Ovary (tissue), 9 donors: ENCODE data around the gene GREM1. TPM values are rescaled to one million over a fixed set of nuclear protein-coding genes. Genes with fewer than 3 reads are reported as not detected.

ENCODE experiments used
- DNase-seq, 5 donors: peaks; one replicate each; pipeline ENCODE4 v3.0.0-alpha.2; 2019 to 2020
- H3K27ac ChIP-seq, 2 donors: fragments of 200-600 bp; one replicate each; pipeline versions ENCODE4 v1.5.1 to v1.8.0; 2019 to 2022
- H3K27me3 ChIP-seq: fragments of 200-600 bp; one replicate; pipeline ENCODE4 v1.8.0; 2022
- H3K36me3 ChIP-seq: fragments of 200-600 bp; sonication (generic); one replicate; pipeline ENCODE4 v1.5.1; 2019
- H3K4me1 ChIP-seq: one replicate; pipeline ENCODE4 v1.8.1; 2013; ENCODE audit warnings: mild to moderate bottlenecking, moderate library complexity; ENCODE audit not compliant: insufficient read depth
- H3K4me3 ChIP-seq: fragments of 200-600 bp; sonication (generic); one replicate; pipeline ENCODE4 v1.5.1; 2017
- H3K9me3 ChIP-seq, 2 donors: fragments of 200-600 bp in 1 of 2; sonication (generic) in 1 of 2; one replicate each; pipeline versions ENCODE4 v1.5.1 to v1.8.1; 2013 to 2019; ENCODE audit warnings: mild to moderate bottlenecking in 1 of 2, moderate library complexity in 1 of 2
- EP300 ChIP-seq: sonication (generic); formaldehyde crosslinking; IDR thresholded peaks from one replicate; pipeline ENCODE4 v1.6.1; 2017; ENCODE audit warnings: antibody characterized with exemption
- POLR2A ChIP-seq: fragments of 450-650 bp; IDR thresholded peaks from one replicate; pipeline ENCODE4 v1.6.1; 2017; ENCODE audit warnings: antibody characterized with exemption, mild to moderate bottlenecking, moderate library complexity
- WGBS, 3 donors: extraction: QIAGEN DNeasy Blood & Tissue Kit in 1 of 3; methylation state at CpG; one replicate each; pipeline versions ENCODE4 v1.1.5 to v1.1.7; 2013 to 2017; 5-methylcytosine and 5-hydroxymethylcytosine counted together
- intact Hi-C, 4 donors: fragments of 100-400 bp; cut with DNase I; formaldehyde crosslinking; loops; one replicate each; pipeline versions ENCODE4 v1.11.0 to v1.15.1; 2022 to 2023
- polyA plus RNA-seq, 2 donors: library from polyadenylated mRNA; stranded (reverse); fragments of 200-250 nt in 1 of 2; fragments of 350-450 nt in 1 of 2; fragmentation: Illumina TruSeq in 1 of 2; extraction: RNeasy Lipid Tissue Mini Kit (QIAGEN cat#74804) in 1 of 2; gene quantifications; one replicate each; pipeline ENCODE4 v1.2.3, GENCODE V29; 2013 to 2014
- total RNA-seq, 7 donors: library from RNA; depleted of rRNA in 2 of 7; stranded (reverse); fragments of >200 nt in 2 of 7; fragmentation: NEBNext Ultra II Directional in 3 of 7; extraction: Animal tissue kit (Norgen Biotek cat#: 25700) in 3 of 7; gene quantifications; one replicate each; pipeline versions ENCODE4 v1.1.0 to v1.2.4, GENCODE V29; 2016 to 2023
- TF ChIP-seq, protein P1 (sequence below), 3 donors: fragments of 450-650 bp in 2 of 3; fragments of 200-600 bp in 1 of 3; IDR thresholded peaks; one replicate each; pipeline versions ENCODE4 v1.5.1 to v1.8.0; 2016 to 2022; ENCODE audit warnings: antibody characterized with exemption in 3 of 3, mild to moderate bottlenecking in 1 of 3
- donor health status: DM: no; HTN: no; CAD: no; lungs with moderate emphysema.
- donor health status: DM: no; HTN: no; CAD: no.
- donor health status: Bipolar disorder and iron deficiency.
- donor health status: DM: yes; HTN: yes; CAD: no.
- donor health status: DM: no; HTN: no; CAD: no.
- donor health status: DM: yes; HTN: yes; CAD: no.

Gene GREM1
- total and polyA plus RNA-seq, 9 donors = 0.11 to 10.9 (median 0.49) TPM; not detected in 3

DNA sequence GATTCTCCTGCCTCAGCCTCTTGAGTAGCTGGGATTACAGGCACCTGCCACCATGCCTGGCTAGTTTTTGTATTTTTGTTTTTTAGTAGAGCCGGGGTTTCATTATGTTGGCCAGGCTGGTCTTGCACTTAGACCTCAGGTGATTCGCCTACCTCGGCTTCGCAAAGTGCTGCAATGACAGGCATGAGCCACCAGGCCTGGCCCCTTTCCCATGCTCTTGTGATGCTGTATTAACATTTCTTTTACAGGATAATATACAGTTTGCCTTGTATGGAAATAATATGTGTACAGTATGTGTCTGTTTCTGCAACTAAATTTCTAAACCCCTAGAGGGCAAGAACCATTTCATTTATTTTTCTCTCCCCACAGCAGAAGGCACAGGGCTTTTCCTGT, 38.5 kb upstream of the GREM1 start:
- Histone ChIP-seq H3K4me1 (no peaks in the 10 kb centered on the region), H3K27me3 (no peaks in the 10 kb centered on the region), H3K36me3 (no peaks in the 10 kb centered on the region), H3K4me3 (no peak overlapping the region), H3K27ac (no peak overlapping the region), H3K9me3 (no peaks in the 10 kb centered on the region)
- TF ChIP-seq, protein P1, sequence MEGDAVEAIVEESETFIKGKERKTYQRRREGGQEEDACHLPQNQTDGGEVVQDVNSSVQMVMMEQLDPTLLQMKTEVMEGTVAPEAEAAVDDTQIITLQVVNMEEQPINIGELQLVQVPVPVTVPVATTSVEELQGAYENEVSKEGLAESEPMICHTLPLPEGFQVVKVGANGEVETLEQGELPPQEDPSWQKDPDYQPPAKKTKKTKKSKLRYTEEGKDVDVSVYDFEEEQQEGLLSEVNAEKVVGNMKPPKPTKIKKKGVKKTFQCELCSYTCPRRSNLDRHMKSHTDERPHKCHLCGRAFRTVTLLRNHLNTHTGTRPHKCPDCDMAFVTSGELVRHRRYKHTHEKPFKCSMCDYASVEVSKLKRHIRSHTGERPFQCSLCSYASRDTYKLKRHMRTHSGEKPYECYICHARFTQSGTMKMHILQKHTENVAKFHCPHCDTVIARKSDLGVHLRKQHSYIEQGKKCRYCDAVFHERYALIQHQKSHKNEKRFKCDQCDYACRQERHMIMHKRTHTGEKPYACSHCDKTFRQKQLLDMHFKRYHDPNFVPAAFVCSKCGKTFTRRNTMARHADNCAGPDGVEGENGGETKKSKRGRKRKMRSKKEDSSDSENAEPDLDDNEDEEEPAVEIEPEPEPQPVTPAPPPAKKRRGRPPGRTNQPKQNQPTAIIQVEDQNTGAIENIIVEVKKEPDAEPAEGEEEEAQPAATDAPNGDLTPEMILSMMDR (IDR thresholded peaks at IDR 0.05) = no peak
- TF ChIP-seq POLR2A = no peak
- TF ChIP-seq EP300 = no peak
- intact Hi-C loops = no loop called here
- WGBS, 3 donors = 94 to 96% (median 95%) methylated on average over 4 of the region's 4 CpGs
- DNase-seq = no peak

DNA sequence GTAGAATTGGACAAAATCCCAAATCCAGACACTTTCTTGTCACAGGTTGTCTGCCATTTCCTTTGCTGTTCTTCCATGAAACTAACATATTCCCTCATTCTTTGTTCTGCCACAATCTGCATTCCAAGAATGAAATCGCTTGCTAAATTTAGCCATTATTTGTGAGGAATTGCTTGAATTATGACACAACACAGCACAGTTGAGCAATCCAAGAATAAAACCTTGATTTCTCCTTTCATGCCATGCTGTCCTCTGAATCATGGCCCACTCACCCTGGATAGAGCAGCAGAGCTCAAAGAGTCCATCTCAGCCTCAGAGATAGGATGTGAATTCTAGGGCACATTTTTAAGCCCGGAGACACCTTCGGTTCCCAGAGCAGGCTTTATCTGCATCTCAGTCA, 35.2 kb upstream of the GREM1 start:
- H3K27me3 ChIP-seq = no peaks in the 10 kb centered on the region
- no peak overlapping the region for H3K27ac ChIP-seq
- H3K36me3 ChIP-seq = no peaks in the 10 kb centered on the region
- no peaks in the 10 kb centered on the region for H3K9me3 ChIP-seq
- no peaks in the 10 kb centered on the region for H3K4me1 ChIP-seq
- intact Hi-C loops = no loop called here
- TF ChIP-seq POLR2A (no peak), EP300 (no peak)
- TF ChIP-seq, protein P1 (IDR thresholded peaks at IDR 0.05) = no peak
- no peak overlapping the region for H3K4me3 ChIP-seq
- WGBS, 3 donors = 58 to 86% (median 80%) methylated on average over 3 of the region's 3 CpGs
- no peak for DNase-seq

DNA sequence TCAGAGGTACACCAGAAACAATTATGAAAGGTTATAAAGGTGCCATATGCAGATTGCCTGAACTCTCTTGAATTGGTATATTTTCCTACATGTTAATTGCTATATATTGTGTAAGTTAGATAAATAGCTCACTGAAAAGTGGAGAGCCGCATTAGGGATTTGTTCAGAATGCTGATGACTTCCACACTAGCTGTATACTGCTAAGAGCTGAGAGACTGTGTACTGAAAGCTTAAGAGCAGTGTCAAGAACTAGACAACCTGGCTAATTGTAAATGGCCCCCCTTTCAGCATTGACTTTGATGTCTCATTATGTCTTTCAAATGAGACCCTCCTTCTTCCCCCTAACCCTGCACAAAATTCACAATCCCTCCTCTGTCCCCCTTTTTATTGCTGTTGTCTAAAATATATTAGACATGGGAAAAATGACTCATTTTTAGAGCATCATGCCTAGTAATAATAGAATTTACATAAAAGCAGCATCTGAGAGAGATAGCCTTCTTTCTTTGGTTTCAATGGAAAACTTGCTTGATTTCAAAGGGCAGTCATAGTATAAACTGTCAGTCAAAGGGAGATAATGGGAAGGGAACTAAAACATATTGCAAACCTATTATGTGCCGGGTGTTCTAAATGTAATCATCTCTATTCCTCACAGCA, 34.7 kb upstream of the GREM1 start:
- WGBS, 3 donors = 94 to 97% (median 95%) methylated on average over 2 of the region's 2 CpGs
- no peaks in the 10 kb centered on the region for H3K4me1 ChIP-seq
- H3K9me3 ChIP-seq = no peaks in the 10 kb centered on the region
- H3K4me3 ChIP-seq = no peak overlapping the region
- no peaks in the 10 kb centered on the region for H3K27me3 ChIP-seq
- TF ChIP-seq POLR2A (no peak), EP300 (no peak)
- TF ChIP-seq, protein P1 (IDR thresholded peaks at IDR 0.05) = no peak
- intact Hi-C loops = no loop called here
- H3K36me3 ChIP-seq = no peaks in the 10 kb centered on the region
- no peak overlapping the region for H3K27ac ChIP-seq
- DNase-seq = no peak

DNA sequence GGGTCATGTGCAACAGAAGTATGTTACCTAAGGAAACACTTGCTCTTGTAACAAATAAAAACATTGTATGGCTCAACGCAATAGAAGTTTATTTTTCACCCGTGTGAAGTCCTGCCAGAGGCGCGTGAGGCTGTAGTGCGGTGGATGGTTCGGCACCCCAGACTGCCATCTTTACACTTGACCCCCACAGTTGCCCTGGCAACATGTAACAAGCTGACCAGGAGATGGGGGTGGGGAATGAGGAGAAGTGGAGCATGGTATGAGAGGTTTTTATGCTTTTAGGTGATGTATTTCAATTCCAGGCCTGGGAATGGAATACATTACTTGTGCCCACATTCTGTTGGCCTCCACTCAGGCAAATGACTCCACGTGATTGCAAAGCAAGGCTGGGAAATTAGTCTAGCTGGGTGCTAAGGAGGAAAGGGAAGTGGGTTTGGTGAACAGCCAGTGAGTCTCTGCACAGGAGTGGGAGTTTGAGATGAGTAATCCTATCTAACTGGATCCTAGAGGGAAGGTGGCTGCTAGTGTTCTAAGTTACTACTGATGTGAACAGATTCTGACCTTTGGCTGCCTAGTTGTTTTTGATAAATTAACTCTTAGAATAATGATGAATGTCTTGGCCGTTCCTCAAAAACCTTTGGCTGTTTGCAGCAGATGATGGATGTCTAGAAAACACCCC, 33.8 kb upstream of the GREM1 start:
- DNase-seq = no peak

More for the DNA sequence above, 33.8 kb upstream of the GREM1 start:
- H3K4me3 ChIP-seq = no peak overlapping the region
- H3K9me3 ChIP-seq = no peaks in the 10 kb centered on the region
- no peaks in the 10 kb centered on the region for H3K36me3 ChIP-seq
- intact Hi-C loops = no loop called here
- no peak overlapping the region for H3K27ac ChIP-seq
- H3K27me3 ChIP-seq = no peaks in the 10 kb centered on the region
- 74 to 78% (median 78%) methylated on average over 8 of the region's 8 CpGs for WGBS, 3 donors
- TF ChIP-seq, protein P1 (IDR thresholded peaks at IDR 0.05) = no peak
- TF ChIP-seq POLR2A = no peak
- TF ChIP-seq EP300 = no peak
- no peaks in the 10 kb centered on the region for H3K4me1 ChIP-seq
